Measurements from ENCODE around the gene PCDH12. TPM values are rescaled to one million over a fixed set of nuclear protein-coding genes. Genes with fewer than 3 reads are reported as not detected.

Gene PCDH12
- 0.07 to 0.29 TPM (median 0.18 TPM) in 3 replicates for total RNA-seq

- TF ChIP-seq, protein P1, sequence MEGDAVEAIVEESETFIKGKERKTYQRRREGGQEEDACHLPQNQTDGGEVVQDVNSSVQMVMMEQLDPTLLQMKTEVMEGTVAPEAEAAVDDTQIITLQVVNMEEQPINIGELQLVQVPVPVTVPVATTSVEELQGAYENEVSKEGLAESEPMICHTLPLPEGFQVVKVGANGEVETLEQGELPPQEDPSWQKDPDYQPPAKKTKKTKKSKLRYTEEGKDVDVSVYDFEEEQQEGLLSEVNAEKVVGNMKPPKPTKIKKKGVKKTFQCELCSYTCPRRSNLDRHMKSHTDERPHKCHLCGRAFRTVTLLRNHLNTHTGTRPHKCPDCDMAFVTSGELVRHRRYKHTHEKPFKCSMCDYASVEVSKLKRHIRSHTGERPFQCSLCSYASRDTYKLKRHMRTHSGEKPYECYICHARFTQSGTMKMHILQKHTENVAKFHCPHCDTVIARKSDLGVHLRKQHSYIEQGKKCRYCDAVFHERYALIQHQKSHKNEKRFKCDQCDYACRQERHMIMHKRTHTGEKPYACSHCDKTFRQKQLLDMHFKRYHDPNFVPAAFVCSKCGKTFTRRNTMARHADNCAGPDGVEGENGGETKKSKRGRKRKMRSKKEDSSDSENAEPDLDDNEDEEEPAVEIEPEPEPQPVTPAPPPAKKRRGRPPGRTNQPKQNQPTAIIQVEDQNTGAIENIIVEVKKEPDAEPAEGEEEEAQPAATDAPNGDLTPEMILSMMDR (IDR thresholded peaks at IDR 0.05; ENCODE audit: unreplicated experiment): no peak
- Mint-ChIP-seq H3K4me3 (no peak within 1 kb of the TSS), H3K27ac (no peak within 1 kb of the TSS), H3K4me1 (peaks cover 10% of the 10 kb centered on the region), H3K36me3 (no peaks in the 10 kb centered on the region), H3K9me3 (no peaks in the 10 kb centered on the region), H3K27me3 (ENCODE audit: low read depth) (no peaks in the 10 kb centered on the region)
- no peak for DNase-seq (ENCODE audit: low spot score in 2 of 2, unreplicated experiment in 2 of 2)
Measured at GRCh38 chr5:141958113-141958512, at the start of gene PCDH12. Gene PCDH12, minus strand, starts transcription at chr5:141958202. Its CDS starts 351 bp downstream, at chr5:141957851.

DNA sequence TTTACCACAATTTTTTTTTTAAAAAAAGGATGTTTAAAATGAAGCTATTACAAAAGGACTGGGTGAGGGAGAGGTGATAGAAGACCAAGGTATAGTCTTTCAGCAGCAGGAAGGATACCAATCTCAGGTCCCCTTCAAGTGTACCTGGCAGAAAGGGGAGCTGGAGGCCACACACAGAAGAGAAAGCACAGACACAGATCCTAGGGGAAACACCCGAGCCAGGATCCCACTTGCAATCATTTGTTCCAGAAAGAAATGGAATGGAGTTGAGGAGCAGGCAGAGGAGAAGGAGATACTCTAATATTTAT, 49.2 kb upstream of the PCDH12 start:
- TF ChIP-seq, protein P1 (IDR thresholded peaks at IDR 0.05; ENCODE audit: unreplicated experiment): no peak
- Mint-ChIP-seq H3K27ac (no peak overlapping the region), H3K36me3 (peaks cover 40% of the 10 kb centered on the region)

DNA sequence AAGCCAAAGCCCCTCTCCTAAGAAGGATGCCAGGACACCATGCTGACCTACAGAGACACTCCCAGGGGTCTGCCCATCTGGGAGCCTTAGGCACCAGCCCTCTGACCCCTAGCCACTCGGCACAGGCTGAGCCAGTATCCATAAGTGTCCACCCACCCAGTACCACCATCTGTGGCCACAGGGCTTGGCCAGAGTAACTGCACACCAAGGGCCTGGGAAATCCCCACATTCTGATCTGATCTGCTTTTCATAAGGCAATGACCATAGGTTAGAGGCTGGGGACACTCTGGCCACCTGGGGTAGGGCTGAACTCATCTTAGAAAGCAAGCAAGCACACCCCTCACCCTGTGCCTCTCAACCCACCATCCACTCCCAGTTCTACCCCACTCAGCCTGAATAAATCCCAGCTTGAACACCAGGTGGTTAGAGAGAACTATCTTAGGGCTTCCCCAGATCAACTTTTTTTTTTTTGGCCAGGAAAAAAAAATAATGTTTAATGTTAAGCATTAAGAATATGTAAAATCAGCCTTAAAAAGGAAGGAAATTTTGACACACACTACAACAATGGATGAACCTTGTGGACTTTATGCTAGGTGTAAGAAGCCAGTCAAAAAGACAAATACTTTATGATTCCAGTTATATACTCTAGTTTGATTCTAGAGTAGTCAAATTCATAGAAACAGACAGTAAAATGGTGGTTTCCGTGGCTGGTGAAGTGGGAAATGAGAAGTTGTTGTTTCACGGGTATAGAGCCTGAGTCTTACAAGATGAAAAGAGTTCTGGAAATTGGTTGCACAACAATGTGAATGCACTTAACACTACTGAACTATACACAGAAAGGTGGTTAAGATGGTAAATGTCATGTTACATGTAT, 48.6 kb upstream of the PCDH12 start:
- Mint-ChIP-seq H3K4me1 (peaks cover 6% of the 10 kb centered on the region), H3K27ac (no peak overlapping the region), H3K36me3 (peaks cover 45% of the 10 kb centered on the region), H3K27me3 (ENCODE audit: low read depth) (no peaks in the 10 kb centered on the region), H3K9me3 (no peaks in the 10 kb centered on the region), H3K4me3 (no peak overlapping the region)
- no peak for DNase-seq (ENCODE audit: low spot score in 2 of 2, unreplicated experiment in 2 of 2)
- TF ChIP-seq, protein P1 (IDR thresholded peaks at IDR 0.05; ENCODE audit: unreplicated experiment): no peak

More for the DNA sequence above, 49.2 kb upstream of the PCDH12 start:
- DNase-seq (ENCODE audit: low spot score in 2 of 2, unreplicated experiment in 2 of 2): no peak
- Mint-ChIP-seq H3K9me3 (no peaks in the 10 kb centered on the region), H3K4me1 (peaks cover 11% of the 10 kb centered on the region), H3K4me3 (no peak overlapping the region), H3K27me3 (ENCODE audit: low read depth) (no peaks in the 10 kb centered on the region)

DNA sequence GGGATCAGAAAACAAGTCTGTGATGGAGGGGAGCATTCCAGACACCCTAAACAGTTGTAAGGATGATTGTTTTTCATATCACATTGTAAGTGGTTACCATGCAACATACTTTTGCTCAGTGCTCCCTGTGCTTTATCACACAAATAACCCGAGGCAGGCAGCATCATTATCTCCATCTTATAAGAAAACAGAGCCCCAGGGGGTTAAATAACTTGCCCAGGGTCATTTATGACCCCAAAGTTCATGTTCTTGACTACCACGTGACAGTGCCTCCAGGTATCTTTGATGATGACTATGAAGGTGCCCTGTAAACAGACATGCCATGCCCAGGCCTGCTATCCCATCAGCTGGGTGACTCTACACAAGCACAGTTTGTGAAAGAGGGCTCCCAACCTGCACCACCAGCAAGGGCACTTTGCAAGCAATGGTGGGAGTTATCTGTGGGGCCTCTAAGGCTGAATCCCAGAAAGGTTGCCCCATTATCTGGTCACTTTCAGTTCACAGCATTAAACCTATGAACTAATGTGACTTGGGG, 45.3 kb upstream of the PCDH12 start:
- Mint-ChIP-seq H3K27me3 (ENCODE audit: low read depth) (no peaks in the 10 kb centered on the region), H3K36me3 (peaks cover 53% of the 10 kb centered on the region), H3K4me1 (peaks cover 6% of the 10 kb centered on the region), H3K4me3 (no peak overlapping the region), H3K27ac (no peak overlapping the region), H3K9me3 (no peaks in the 10 kb centered on the region)
- TF ChIP-seq, protein P1 (IDR thresholded peaks at IDR 0.05; ENCODE audit: unreplicated experiment): no peak
- DNase-seq (ENCODE audit: low spot score in 2 of 2, unreplicated experiment in 2 of 2): no peak

DNA sequence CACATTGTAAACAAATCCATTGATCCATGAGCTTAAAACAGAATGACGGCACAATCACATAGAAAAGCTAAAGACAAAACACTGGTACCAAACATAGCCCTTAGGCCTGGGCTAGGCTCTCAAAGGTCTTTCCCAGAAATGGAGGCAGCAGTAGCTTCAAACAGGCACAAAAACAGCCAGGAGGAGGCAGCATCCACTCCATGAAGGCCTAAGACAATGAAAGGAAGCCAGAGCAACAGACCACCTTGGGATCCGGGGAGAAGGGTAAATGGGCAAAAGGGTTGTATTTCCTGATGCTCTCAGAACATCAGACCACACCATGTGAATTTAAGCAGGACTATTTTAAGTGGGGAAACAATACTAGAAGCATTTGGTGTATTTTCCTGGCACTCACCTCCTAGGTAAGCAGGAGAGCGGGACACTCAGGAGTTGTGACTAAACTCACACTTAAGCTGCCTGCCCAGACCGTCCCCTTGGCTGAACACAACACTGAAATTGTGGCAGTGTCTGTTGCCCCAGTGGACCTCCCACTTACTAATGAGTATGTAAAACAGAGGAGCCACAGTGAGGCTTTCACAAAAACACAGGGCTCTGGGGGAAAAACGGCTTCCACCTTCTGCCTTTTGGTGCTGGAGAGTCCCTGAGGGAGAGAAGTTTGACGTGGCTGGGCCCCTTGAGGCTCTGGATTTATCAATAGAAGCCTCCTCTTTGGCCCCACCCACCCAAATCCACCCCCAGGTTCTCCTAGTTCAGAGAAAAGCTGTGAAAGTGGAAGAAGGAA, 42.9 kb upstream of the PCDH12 start:
- Mint-ChIP-seq H3K27ac (no peak overlapping the region), H3K4me3 (no peak overlapping the region)

More for the DNA sequence above, 42.9 kb upstream of the PCDH12 start:
- Mint-ChIP-seq H3K27me3 (ENCODE audit: low read depth) (no peaks in the 10 kb centered on the region), H3K4me1 (peaks cover 6% of the 10 kb centered on the region), H3K36me3 (peaks cover 46% of the 10 kb centered on the region), H3K9me3 (no peaks in the 10 kb centered on the region)
- TF ChIP-seq, protein P1 (IDR thresholded peaks at IDR 0.05; ENCODE audit: unreplicated experiment): no peak
- DNase-seq (ENCODE audit: low spot score in 2 of 2, unreplicated experiment in 2 of 2): no peak
